Activated T-helper 9 cell treated with anti-CD3 and anti-CD28 coated beads, Interleukin-2, amount 50 U/mL, for 16 hours (primary cell): ENCODE results near the gene PDPR.
"Not testable (repeated sequence)": the region's sequence is repeated elsewhere in the genome, so short reads cannot be mapped to it uniquely, and the experiment has no call there.

ENCODE experiments used
- DNase-seq: peaks from one replicate; pipeline ENCODE4 v3.0.0-alpha.2; 2020; ENCODE audit warnings: low read depth

The PDPR gene

DNA sequence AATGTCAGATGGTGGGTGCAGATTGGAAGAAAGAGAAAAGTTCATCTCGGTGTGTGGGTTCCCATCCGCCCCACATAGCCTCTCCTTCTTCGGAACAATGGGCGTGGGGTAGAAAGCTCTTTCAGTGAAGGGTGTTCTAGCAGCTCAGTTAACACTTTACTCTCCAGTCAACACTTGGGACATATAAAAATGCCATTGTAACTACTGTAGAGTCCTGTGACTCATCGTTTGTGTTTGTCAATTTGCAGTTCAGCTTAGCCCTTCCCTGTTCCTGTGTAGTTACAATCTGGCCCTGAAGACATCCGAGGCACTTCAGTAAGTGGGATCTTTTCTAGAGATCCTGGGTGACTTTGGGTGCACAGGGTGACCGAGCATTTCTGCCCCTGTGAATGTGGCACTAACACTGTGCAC, 47.9 kb downstream of the PDPR start:
- DNase-seq = no peak

DNA sequence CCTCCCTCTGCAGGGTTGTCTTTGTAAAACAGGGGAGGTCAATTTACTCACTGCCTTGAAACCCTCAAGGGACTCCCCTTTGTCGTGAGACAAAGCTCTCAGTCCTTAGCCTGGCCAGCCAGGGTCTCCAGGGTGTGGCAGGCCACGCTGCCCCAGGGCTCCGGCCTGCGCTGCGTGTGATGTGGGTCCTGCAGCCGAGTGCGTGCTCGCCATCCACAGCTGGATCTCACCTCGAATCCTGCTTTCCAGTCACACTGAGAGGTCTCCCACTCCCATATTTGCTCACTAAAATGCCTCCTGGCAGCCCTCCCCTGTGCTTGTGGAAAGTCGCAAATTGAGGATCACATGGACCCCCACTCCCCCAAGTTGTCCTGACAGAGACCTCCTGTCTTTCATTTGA, 49.5 kb downstream of the PDPR start:
- no peak for DNase-seq

DNA sequence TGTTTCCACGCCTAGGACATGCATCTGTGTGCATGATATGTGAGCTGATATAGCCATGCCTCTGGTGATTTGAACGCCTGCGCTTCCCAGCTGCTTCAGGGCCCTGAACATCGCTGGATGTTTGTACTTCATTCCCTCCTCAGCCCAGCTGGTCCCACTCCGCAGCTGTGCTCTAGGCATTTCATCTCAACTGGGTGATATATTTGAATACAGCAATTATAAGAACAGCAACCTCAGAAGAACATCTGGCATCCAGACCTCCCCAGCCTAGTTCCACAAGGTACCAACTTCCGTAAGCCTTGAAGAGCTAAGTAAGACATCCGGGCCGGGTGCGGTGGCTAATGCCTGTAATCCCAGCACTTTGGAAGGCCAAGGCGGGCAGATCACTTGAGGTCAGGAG, 52.6 kb downstream of the PDPR start:
- not testable (repeated sequence) for DNase-seq

DNA sequence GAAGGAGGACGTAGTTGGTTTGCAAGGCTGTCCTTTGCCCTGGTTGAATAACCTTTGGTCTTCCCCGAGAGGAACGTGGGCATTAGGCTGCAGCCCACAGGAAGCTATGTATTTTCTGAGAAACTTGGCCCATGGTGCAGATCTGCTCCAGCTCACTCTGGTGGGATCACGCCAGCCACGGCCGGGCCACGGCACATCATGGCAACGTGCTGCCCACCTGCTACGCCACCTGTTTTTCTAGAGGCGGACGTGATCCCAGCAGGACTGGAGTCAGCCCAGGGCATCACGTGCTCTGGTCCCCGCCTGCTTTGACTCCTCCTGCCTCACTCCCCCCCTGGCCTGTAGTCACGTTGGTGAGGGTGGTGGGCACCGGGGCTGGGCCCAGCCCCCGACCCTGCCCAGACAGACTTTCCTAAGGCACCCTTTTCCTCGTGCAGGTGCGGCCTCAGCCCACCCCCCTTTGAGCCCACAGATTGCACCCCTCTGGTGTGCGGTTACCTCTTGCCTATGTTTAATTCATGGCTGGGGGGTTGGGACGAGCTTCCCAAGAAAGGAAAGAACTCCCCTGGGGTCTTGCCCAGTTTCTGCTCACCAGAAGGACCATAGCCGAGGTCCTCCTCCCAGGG, 59.2 kb downstream of the PDPR start, which contains the start of gene CLEC18C:
Gene CLEC18C (plus strand): TSS at position 576 of the 626 bp plus-strand sequence. CDS start 492 bp downstream, outside the sequence.
- DNase-seq = not testable (repeated sequence)

DNA sequence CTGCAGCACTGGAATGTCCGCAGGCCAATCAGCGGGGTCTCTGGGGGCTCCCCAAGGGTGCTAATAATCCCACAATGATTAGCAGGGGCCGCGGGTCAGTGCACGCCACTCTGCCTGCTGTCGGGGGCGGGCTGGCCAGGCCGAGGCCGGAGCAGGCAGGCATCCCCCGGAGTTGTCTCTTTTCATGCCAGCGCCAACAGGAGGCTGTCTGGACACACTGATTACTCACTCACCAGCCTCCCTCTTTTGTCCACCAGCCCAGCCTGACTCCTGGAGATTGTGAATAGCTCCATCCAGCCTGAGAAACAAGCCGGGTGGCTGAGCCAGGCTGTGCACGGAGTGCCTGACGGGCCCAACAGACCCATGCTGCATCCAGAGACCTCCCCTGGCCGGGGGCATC, 59.8 kb downstream of the PDPR start:
- DNase-seq = not testable (repeated sequence)

DNA sequence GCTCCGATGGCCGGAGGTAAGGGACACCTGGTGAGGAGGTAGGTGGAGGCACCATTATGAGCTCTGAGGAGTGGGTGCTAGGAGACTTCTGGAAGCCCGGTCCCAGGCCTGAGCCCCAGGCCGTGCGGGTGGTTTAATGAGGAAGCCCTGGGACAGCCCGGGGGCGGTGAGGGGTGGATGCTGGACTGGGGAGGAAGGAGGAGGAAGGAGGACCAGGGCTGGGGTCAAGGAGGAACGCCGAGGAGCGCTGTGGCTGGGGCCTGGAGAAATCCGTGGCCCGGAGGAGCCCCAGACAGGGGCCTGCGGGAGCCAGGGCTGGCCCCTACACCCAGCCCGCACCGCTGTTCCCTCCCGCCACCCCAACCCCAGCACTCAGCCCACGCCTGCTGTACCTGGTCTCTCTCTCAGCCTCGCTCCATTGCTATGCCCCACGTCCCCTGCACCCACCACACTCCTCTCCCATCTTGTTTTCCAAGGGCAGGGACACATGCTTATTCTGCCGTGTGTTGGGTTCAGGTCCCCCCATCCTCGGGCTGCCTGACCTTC, 60.3 kb downstream of the PDPR start:
- DNase-seq = not testable (repeated sequence)

DNA sequence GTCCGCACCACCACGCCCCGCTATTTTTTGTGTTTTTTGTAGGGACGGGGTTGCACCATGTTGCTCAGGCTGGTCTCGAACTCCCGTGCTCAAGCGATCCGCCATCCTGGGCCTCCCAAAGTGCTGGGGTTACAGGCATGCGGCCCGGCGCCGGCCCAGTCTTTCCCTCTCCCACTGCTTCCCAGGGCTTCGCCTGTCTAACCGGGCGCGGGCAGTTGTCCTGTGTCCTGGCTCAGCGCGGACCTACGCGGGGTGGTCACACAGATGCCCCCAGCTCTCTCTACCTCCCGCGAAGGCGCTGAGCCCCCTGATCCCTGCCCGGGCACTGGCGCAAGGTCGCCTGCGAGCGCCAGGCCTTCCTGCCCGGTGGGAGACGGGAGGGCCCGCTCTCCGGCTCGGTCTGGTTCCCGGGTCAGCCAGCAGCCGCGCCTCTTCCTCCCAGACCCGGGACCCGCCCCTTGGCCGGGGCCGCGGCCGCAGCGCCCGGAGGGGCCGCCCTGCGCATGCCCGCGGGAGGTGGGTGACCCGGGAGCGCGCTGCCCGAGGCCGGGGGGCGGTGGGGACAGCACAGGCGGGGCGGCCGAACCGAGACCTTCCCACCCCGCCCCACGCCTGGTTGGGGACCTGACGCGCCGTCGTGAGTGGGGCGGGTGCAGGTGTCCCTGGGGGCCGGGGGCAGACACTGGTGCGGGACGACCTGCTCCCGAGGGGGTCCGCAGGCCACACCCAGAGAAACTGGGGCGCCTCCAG, 73.9 kb downstream of the PDPR start:
- not testable (repeated sequence) for DNase-seq

DNA sequence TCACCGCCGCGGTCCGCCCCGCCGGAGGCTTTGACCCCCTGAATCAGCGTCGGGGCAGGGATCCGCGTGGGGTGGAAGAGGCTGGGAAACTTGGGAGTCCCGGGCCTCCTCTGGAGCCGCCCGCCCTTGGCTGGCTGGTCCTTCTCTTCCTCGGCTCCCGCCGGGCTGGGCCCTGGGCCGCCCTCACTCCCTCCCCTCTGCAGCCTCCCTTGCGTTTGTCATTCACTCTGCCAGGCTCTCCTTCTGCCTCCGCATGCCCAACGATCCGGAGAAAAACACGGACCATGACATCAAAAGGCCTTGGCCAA, 74.4 kb downstream of the PDPR start:
- DNase-seq = not testable (repeated sequence)

DNA sequence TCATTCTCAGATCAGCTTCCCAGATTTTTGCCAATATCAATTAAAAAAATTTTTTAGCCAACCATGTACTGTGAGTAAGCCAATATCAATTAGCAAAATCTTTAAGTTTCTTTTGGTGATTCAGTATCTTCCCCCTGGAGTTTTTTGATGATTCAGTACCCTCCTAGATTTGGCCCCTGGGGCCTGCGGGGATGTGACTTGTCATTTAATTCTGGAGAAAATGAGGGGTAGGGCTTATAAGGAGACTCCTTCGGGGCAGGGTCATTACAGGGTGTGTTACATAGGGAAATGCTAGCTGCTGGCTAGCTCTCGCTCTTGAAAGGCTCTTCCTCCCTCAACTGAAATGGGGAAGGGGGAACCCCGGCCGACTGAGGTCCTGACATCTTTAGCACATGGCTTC, 76.4 kb downstream of the PDPR start:
- not testable (repeated sequence) for DNase-seq

DNA sequence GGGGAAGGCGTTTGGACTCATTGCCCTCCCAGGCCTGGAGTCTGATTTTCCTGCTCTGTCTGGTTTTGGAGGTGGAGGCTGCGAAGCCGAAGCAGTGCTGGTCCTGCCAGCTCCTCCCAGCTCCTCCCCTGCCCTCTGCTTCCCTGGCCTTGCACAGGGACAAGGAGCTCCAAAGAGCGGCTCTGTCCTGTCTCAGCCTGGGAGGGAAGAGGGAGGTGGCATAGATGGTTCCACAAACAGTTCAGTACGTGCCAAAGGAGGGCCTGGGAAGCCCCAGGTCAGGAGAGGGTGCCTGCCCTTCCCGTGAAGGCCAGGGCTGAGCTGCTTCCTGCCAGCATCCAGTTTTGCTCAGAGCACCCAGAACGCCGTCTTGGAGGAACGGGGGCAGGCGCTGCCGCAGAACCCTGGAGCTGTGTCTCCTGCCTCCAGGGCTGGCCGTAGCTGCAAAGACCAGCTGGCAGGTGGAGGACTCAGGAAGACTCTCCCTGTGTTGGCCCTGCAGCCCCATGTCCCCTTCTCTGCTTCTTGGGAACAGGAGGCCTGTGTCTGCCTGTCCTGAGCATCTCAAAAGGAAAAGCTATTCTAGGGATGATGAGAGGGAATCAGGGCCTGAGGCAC, 82.7 kb downstream of the PDPR start:
- DNase-seq = not testable (repeated sequence)

DNA sequence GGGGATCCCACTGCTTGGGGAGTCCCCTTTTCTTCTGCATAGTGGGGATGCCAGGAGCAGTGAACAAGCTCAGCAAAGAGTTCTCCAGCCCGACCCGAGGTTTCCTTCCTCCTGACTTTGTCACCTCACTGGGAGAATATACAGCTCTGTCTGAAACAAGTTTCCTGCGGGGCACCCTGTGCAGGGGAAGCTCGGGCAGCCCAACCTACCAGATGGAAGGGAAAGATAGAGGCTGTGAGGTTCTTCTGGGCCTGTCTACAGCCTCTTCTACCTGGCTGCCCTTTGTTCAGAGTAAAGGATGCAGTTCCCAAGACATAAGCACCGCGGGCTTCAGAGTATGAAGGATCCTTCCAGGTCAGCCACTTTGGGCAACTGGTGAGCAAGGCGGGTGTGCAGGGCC, 83.5 kb downstream of the PDPR start:
- not testable (repeated sequence) for DNase-seq

DNA sequence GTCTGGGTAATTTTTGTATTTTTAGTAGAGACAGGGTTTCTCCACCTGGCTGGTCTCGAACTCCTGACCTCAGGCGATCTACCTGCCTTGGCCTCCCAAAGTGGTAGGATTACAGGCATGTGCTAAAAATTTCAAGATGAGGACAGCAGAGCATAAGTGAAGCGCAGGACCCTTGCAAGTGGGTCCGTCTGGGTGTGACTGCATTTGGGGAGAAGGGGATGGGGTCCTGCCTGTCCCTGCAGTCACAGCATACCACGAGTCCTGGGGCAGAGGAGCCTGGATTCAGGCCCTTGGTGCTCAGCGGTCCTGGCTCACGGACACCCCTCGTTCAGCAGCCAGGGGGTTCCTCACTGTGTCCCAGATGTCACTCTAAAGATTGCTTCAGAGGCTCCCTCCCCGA, 84.1 kb downstream of the PDPR start:
- DNase-seq = not testable (repeated sequence)

DNA sequence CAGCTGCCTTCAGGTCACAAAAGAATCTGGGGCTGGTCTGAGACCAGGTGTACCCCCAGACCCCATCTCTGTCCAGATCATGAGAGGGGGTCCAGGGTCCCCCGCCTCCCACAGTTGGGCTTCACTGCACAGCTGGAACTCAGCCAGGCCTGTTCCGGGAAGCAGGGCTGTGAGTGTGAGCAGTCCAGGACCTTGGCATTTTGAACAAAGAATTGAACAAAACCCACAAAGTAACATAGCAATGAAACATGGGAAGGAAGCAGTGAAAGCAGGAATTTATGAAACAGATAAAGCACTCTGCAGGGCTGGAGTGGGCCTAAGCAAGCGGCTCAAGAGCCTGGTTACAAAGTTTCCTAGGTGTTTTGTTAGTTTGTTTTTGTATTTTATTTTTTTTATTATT, 84.5 kb downstream of the PDPR start:
- not testable (repeated sequence) for DNase-seq

DNA sequence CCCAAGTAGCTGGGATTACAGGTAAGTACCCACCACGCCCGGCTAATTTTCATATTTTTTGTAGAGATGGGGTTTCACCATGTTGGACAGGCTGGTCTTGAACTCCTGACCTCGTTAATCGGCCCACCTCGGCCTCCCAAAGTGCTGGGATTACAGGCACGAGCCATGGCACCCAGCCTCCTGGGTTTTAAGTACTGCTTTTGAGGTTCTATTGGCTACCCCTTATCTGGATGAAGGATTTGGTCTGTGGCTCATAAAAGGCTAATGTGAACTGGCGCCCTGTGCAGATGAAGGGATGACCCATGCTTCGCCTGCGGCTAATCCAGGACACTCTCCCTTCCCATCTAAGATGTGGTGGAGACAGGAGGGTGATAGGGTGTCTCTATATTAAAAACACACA, 85.0 kb downstream of the PDPR start:
- not testable (repeated sequence) for DNase-seq

DNA sequence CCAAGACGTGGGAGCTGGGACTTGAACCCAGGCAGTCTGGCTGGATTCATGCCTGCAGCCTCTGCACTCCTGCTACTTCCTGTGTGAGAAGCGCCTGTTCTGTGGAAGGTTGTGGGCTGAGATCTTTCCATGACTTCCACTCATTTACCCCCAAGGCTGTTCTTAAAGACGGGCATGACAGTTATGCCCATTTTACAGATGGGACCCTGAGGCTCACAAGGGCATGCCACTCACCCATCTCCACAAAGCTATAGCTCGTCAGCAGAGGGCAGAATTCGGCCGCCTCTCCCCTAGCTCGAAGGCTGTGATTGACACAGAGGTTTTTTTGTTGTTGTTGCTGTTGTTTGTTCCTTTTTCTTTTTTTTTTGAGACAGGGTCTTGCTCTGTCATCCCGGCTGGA, 85.9 kb downstream of the PDPR start:
- DNase-seq = not testable (repeated sequence)

DNA sequence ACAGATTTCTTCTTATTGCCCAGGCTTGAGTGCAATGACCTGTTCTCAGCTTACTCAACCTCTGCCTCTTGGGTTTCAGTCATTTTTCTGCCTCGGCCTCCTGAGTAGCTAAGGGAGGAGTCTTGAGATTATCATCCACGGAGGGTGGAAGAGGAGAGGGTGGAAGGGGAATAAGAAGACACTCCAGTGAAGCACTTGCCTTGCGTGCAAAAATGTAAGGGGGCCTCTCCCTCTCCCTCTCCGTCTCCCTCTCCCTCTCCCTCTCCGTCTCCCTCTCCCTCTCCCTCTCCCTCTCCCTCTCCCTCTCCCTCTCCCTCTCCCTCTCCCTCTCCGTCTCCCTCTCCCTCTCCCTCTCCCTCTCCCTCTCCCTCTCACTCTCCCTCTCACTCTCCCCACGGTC, 89.4 kb downstream of the PDPR start:
- not testable (repeated sequence) for DNase-seq

DNA sequence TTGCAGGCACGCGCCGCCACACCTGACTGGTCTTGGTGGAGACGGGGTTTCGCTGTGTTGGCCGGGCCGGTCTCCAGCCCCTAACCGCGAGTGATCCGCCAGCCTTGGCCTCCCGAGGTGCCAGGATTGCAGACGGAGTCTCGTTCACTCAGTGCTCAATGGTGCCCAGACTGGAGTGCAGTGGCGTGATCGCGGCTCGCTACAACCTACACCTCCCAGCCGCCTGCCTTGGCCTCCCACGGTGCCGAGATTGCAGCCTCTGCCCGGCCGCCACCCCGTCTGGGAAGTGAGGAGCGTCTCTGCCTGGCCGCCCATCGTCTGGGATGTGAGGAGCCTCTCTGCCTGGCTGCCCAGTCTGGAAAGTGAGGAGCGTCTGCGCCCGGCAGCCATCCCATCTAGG, 89.9 kb downstream of the PDPR start:
- not testable (repeated sequence) for DNase-seq

DNA sequence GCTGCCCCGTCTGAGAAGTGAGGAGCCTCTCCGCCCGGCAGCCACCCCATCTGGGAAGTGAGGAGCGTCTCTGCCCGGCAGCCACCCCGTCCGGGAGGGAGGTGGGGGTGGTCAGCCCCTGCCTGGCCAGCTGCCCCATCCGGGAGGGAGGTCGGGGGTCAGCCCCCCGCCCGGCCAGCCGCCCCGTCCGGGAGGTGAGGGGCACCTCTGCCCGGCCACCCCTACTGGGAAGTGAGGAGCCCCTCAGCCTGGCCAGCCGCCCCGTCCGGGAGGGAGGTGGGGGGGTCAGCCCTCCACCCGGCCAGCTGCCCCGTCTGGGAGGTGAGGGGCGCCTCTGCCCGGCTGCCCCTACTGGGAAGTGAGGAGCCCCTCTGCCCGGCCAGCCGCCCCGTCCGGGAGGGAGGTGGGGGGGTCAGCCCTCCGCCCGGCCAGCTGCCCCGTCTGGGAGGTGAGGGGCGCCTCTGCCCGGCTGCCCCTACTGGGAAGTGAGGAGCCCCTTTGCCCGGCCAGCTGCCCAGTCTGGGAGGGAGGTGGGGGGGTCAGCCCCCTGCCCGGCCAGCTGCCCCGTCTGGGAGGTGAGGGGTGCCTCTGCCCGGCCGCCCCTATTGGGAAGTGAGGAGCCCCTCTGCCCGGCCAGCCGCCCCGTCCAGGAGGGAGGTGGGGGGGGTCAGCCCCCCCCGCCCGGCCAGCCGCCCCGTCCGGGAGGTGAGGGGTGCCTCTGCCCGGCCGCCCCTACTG, 90.7 kb downstream of the PDPR start:
- DNase-seq = not testable (repeated sequence)

DNA sequence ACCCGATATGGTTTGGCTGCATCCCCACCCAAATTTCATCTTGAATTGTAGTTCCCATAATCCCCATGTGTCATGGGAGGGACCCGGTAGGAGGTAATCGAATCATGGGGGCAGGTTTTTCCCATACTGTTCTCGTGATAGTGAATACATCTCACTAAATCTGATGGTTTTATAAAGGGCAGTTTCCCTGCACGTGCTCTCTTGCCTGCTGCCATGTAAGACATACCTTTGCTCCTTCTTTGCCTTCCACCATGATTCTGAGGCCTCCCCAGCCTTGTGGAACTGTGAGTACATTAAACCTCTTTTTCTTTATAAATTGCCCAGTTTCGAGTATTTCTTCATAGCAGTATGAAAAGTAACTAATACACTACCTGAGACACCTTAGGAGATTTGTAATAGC, 92.2 kb downstream of the PDPR start:
- DNase-seq = not testable (repeated sequence)
